ENCODE results near the gene SESN1.

- TF ChIP-seq EZH2 (IDR thresholded peaks at IDR 0.05), result no peak
- TF ChIP-seq POLR2AphosphoS5 (IDR thresholded peaks at IDR 0.05; ENCODE audit: borderline replicate concordance, low read depth, low read length), result no peak
Measured at GRCh38 chr6:109052018-109052651, 42.5 kb downstream of the SESN1 start.

Measured in SK-N-MC (cell line).